Midbrain (tissue), 1 donor: Measurements from ENCODE around the gene PEX7.
"Not testable (repeated sequence)": the region's sequence is repeated elsewhere in the genome, so short reads cannot be mapped to it uniquely, and the experiment has no call there.

Source experiments
- DNase-seq: peaks from one replicate; lab custom pipeline; 2025; lab: John Stamatoyannopoulos, UW

The PEX7 gene

GRCh38 chr6:136822376-136823127, at the start of gene PEX7:
Gene PEX7 (plus strand): TSS chr6:136822592. CDS start chr6:136822666, 74 bp downstream.
- DNase-seq, result peak; percentile 94

- DNase-seq, result no peak
Observed at GRCh38 chr6:136772685-136773472, 49.5 kb upstream of the PEX7 start.

DNA sequence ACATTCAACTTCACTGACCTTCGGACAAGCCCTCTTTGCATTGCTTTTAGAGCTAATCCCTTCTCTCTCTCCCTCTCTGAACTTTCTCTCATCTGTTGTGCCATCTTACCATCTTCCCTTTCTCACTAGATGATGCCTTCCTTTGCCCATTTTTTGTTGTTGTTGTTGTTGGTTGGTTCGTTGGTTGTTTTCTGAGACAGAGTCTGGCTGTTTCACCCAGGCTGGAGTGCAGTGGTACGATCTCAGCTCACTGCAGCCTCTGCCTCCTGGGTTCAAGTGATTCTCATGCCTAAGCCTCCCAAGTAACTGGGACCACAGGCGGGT, 49.0 kb upstream of the PEX7 start:
- DNase-seq, result no peak

DNA sequence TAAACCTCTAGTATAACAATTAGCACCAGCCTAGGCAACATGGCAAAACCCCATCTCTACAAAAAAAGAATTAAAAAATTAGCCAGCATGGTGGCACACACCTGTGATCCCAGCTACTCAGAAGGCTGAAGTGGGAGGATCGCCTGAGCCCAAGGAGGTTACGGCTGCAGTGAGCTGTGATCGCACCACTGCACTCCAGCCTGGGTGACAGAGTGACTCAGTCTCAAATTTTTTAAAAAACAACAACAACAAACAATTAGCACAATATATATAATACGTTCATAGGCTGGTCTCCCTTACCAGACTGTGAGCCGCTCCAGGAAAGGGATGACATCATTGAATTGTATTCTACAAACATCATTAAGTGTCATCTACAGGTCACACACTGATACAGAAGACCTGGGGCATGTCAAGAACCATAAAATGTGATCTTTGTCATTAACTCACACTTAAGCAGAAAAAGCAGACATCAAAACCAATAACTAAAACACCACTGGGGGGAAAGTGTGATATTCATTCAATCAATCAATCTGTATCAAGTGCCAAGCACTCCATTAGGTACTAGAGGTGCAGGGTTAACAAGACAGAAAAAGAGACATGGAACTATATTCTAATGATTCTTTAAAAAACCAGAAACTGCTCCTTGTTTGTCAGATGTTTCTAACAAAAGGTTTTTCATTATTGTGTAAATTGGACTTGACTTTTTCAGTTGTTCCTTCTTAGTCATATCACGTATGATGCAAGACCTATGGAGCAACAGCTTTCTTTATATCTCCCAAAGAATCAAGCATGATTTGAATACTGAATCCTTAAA, 48.0 kb upstream of the PEX7 start:
- DNase-seq, result no peak

GRCh38 chr6:136775081-136775480, 47.3 kb upstream of the PEX7 start:
- no peak for DNase-seq

GRCh38 chr6:136775548-136775947, 46.8 kb upstream of the PEX7 start:
- DNase-seq, result no peak

- no peak for DNase-seq
Observed at GRCh38 chr6:136777651-136778050, 44.7 kb upstream of the PEX7 start.

DNA sequence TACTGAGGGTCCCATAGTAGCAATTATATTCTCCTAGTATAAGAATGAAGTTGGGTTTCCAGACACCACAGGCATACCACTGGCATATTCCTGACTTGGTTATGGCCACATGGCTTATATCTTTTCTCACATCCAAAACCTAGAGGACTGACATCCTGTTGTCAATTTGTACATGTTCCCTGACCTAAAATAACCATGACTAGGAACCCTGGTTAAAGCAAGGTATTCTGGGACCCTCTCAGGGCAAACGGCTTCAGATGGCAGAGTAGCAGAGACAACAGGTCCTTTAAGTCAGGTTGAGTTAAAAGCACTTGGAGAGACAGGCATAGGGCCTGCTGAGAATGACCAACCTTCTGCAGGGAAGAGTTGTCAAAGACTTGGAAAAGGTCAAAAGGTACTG, 42.7 kb upstream of the PEX7 start:
- DNase-seq, result no peak

GRCh38 chr6:136780972-136781371, 41.4 kb upstream of the PEX7 start:
- no peak for DNase-seq

- no peak for DNase-seq
Observed at GRCh38 chr6:136782021-136782770, 40.2 kb upstream of the PEX7 start.

GRCh38 chr6:136783021-136783420, 39.4 kb upstream of the PEX7 start:
- DNase-seq, result no peak

- DNase-seq, result no peak
Observed at GRCh38 chr6:136783495-136784270, 38.7 kb upstream of the PEX7 start.

GRCh38 chr6:136784271-136784664, 38.1 kb upstream of the PEX7 start:
- DNase-seq, result no peak

DNA sequence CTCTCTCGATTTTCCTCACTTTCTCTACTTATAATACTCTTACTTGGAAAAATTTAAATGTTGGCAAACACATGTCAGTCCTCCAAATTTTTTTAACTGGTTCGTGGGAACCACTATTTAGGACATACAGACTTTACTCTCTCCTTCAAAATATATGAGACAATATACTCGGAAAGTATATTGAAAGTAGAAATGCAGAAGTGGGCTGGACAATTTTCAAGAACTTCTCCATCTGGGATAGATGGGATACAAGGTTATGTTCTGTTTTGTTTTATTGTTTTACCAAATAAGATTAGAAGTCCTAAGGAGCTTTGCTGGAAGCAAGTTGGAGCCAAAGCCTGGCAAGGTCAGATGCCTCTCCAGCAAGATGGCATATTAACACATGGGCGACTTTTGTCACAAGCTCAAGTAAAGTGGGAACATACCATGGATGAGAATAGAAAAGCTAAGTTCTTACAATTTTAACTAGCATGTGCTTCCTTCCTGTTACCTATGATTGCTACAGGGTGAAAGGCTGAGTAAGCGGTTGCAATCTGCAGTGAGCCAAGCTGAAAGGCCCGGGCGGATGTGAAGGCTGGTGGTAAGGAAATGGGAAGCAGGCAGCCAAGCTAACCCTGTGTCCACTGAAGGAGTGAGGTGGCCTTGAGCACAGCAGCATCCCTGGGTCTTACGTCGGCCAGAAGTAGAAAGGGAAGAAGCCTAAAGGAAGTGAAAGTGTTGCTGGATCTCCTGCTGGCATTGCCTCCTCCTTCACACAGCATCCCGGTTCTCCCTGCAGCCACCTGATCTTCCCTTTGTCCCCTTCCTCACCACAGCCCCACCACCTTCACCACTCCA, 37.3 kb upstream of the PEX7 start:
- DNase-seq, result peak; percentile 41

DNA sequence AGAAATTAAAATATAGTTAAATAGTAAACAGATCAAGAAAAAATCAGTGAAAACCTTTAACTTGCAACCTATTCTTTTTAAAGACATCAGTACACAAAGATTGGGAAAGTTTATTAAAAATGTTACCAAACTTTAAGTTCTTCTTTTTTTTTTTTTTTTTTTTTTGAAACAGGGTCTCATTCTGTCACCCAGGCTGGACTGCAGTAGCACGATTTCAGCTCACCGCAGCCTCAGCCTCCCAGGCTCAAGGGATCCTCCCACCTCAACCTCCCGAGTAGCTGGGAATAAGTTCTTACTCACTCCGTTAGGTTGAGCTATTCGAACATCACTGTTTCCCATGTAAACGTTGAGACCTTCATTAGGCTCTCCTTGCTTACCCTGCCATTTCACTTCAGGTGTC, 35.7 kb upstream of the PEX7 start:
- no peak for DNase-seq

DNA sequence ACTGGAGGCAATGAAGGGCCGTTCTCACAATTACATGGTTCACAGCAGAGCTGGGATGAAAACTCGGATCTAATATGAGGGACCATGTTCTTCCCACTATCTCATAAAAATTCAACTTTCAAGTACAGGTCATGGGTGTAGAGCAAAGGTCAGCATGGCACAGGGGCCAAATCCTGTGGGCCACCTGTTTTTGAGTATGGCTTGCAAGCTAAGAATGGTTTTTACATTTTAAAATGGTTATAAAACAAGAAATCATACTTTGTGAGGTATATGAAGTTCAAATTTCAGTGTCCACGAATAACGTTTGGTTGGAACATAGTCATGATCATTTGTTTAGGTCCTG, 34.7 kb upstream of the PEX7 start:
- DNase-seq, result no peak

DNA sequence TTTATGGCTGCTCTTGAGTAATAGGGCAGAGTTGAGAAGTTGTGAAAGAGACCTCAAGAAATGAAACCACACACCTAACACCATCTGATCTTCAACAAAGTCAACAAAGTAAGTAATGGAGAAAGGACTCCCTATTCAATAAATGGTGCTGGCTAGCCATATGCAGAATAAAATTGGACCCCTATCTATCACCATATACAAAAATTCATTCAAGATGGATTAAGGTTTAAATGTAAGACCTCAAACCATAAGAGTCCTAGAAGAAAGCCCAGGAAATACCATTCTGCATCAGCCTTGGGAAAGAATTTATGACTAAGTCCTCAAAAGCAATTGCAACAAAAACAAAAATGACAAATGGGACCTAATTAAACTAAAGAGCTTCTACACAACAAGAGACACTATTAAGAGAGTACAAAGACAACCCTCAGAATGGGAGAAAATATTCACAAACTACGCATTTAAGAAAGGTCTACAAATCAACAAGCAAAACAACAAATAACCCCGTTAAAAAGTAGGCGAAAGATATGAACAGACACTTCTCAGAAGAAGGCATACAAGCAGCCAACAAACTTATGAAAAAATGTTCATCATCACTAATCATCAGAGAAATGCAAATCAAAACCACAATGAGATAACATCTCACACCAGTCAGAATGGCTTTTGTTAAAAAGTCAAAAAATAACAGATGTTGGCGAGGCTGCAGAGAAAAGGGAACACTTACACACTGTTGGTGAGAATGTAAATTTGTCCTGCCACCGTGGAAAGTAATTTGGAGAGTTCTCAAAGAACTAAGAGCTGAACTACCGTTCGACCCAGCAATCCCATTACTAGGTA, 34.1 kb upstream of the PEX7 start:
- no peak for DNase-seq

GRCh38 chr6:136789440-136789839, 33.0 kb upstream of the PEX7 start:
- not testable (repeated sequence) for DNase-seq
